AG04449 (cell line): ENCODE results near the gene ZBTB11.

Source experiments
- CTCF ChIA-PET: fragments of 350-600 bp; formaldehyde crosslinking; extraction: SDS; loops from one replicate; lab custom pipeline; 2021; ENCODE audit warnings: antibody characterized with exemption; lab: Yijun Ruan, JAX
- POLR2A ChIA-PET: fragments of 400-600, 350-600 bp; formaldehyde crosslinking; extraction: SDS; loops from one replicate; lab custom pipeline; 2020; ENCODE audit warnings: antibody characterized with exemption, inconsistent platforms; lab: Yijun Ruan, JAX
- DNase-seq: peaks from one replicate; pipeline ENCODE4 v3.0.0-alpha.2; 2010; ENCODE audit warnings: low read depth, low spot score
- H3K4me3 ChIP-seq: 2 replicates; pipeline ENCODE4 v1.5.1; 2011; ENCODE audit warnings: low read depth, mild to moderate bottlenecking, control low read depth, low read length
- CTCF ChIP-seq: IDR thresholded peaks from one replicate; pipeline ENCODE4 v1.5.1; 2011; ENCODE audit warnings: mild to moderate bottlenecking, moderate library complexity, low read length, control low read depth, inconsistent platforms; ENCODE audit not compliant: insufficient read depth; ENCODE audit errors: missing control alignments

ZBTB11 gene

GRCh38 chr3:101671014-101671413 lies 5.9 kb downstream of the ZBTB11 start:
- CTCF ChIA-PET = interaction anchor here (1.0 kb wide), 1 partner anchor 18 kb away, joined by 4 read pairs; no protein-coding TSS in a partner anchor
- POLR2A ChIA-PET = no interaction called here
- DNase-seq = no peak
- TF ChIP-seq CTCF = no peak
- no peak overlapping the region for H3K4me3 ChIP-seq

- H3K4me3 ChIP-seq = no peak overlapping the region
- DNase-seq = no peak
- no peak for TF ChIP-seq CTCF
- ChIA-PET POLR2A (no interaction called here), CTCF (no interaction called here)
Observed at GRCh38 chr3:101667844-101668243, 9.1 kb downstream of the ZBTB11 start.

GRCh38 chr3:101667331-101667730 lies 9.6 kb downstream of the ZBTB11 start:
- TF ChIP-seq CTCF = no peak

GRCh38 chr3:101665851-101666250 lies 11.1 kb downstream of the ZBTB11 start:
- no peak overlapping the region for H3K4me3 ChIP-seq
- CTCF ChIA-PET = interaction anchor here (2.9 to 3.5 kb wide), 2 partner anchors 11 to 30 kb away, joined by 12 to 14 read pairs; partner anchors contain the start of gene ZBTB11
- POLR2A ChIA-PET = no interaction called here
- DNase-seq = no peak
- TF ChIP-seq CTCF = no peak

More at GRCh38 chr3:101667331-101667730, 9.6 kb downstream of the ZBTB11 start:
- no peak overlapping the region for H3K4me3 ChIP-seq
- DNase-seq = no peak
- ChIA-PET CTCF (interaction anchor here (2.9 kb wide), 1 partner anchor 9 kb away, joined by 14 read pairs; the partner anchor contains the start of gene ZBTB11), POLR2A (no interaction called here)

- POLR2A ChIA-PET = no interaction called here
- no peak for DNase-seq
- TF ChIP-seq CTCF = no peak
- no peak overlapping the region for H3K4me3 ChIP-seq
- CTCF ChIA-PET = interaction anchor here (0.6 to 3.5 kb wide), 4 partner anchors 8 to 91 kb away, joined by 3 to 14 read pairs (median 8); partner anchors contain the start of genes PCNP and ZBTB11
Observed at GRCh38 chr3:101665357-101665756, 11.6 kb downstream of the ZBTB11 start.

- no peak for TF ChIP-seq CTCF
- CTCF ChIA-PET = no interaction called here
- DNase-seq = no peak
- POLR2A ChIA-PET = no interaction called here
- no peak overlapping the region for H3K4me3 ChIP-seq
Observed at GRCh38 chr3:101660714-101661113, 16.2 kb downstream of the ZBTB11 start.
